CD4-positive, alpha-beta T cell treated with Interleukin-4 for 4 hours (primary cell): ENCODE measurements around the gene OR8G5.

ENCODE experiments used
- DNase-seq: peaks from one replicate; pipeline ENCODE4 v3.0.0-alpha.2; 2020

OR8G5 gene

GRCh38 chr11:124294687-124295086 lies 38.5 kb downstream of the OR8G5 start:
- no peak for DNase-seq

GRCh38 chr11:124296016-124296415 lies 39.8 kb downstream of the OR8G5 start:
- no peak for DNase-seq

GRCh38 chr11:124297921-124298320 lies 41.7 kb downstream of the OR8G5 start:
- DNase-seq: no peak

DNA sequence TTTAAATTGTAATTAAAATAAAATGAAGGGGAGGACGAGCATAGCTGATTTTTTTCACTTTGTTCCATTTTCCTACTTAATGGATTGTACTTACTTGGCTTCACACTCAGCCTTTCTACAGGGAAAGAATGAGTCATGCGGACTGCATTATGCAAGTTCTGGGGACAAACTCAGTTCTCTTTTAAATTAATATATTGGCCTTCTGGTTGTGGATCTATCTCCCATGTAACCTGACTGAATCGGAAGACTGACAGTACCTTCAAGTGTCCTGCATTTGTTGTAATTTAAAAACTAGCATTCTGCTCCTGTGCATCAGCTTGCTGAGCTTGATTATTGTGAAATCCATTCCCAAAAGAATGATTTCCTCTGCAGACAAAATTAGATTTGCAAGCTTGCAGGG lies 45.4 kb downstream of the OR8G5 start:
- DNase-seq: no peak

DNA sequence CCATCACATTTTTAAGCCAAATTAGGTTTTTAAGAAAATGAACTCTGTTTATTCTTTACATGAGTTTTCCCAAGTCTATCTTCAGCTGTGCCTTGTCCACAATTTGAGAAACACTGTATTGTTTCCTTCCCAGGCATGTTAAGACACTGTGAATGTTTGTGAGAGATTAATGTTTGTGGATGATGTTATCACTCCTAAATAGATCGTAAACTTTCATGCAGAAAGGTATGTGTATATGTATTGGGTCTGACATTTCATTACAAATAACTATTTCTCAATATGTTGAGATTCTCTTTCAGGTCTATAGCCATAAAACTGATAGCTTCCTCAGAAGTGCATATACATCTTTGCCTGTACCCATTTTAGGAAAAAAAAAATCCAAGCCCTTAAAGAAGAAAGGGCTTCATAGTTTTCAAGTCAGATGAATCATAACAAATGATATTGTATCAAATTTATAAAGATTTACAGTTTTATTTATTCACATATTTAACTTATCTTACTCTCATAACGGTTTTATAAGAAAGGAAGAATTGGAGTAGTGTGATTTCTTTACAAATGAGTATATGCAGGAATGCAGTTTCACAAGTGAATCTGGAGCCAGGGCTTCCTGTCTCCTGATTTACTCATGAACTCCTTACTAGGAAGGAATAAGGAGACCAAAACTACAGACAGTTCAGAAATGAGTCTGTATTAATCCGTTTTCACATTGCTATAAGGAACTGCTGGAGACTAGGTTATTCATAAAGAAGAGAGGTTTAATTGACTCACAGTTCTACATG lies 46.4 kb downstream of the OR8G5 start:
- DNase-seq: no peak

- no peak for DNase-seq
Observed at GRCh38 chr11:124307093-124307492, 50.9 kb downstream of the OR8G5 start.

- DNase-seq: no peak
Observed at GRCh38 chr11:124310721-124311120, 54.5 kb downstream of the OR8G5 start.

DNA sequence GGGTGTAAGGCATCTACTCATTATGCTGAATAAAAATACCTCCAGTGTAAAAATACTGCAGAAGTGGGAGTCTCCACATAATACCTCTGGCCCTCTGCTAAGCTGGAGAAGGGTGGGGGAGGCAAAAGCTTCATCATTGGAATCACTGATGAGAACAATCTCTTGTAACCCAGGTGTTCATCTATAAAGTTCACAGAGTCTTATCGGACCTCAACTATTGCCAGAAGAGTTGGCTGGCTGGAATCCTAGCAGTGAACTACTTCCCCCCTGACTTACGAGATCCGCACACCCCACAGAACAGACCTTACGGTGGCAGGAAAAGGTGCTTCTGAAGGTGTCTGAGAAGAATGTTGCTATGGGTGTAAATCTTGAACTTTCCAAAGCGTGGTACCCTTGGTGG lies 55.1 kb downstream of the OR8G5 start:
- DNase-seq: no peak

DNA sequence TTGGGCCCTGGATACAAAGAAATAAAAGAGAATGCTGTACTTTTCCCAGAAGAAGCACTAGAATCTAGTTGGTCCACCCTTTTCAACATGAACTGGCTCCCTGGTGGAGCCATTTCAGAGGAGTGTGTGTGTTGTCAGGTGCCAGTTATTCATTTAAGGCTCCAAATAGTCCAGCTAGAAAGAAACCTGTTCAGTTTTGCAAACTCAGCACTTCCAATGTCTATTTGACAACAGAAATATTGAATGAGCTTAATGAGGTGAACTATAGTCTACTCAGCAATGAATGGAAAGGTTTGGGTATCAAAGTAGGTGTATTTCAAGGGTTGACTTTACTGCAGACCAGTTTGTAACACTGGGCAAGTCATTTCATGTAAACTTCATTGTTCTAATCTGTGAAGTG lies 55.5 kb downstream of the OR8G5 start:
- DNase-seq: no peak

- no peak for DNase-seq
Observed at GRCh38 chr11:124313131-124313530, 57.0 kb downstream of the OR8G5 start.

- DNase-seq: no peak
Observed at GRCh38 chr11:124313849-124314248, 57.7 kb downstream of the OR8G5 start, which contains the start of gene OR8D1. Gene OR8D1, minus strand, starts transcription at chr11:124313949. Its CDS starts 3,183 bp downstream, at chr11:124310766.

- DNase-seq: no peak
Observed at GRCh38 chr11:124315052-124315451, 58.9 kb downstream of the OR8G5 start.
